ENCODE data around the gene C1QTNF4. TPM values are rescaled to one million over a fixed set of nuclear protein-coding genes. Genes with fewer than 3 reads are reported as not detected.
"Not testable (repeated sequence)": the region's sequence is repeated elsewhere in the genome, so short reads cannot be mapped to it uniquely, and the experiment has no call there.

Gene C1QTNF4
- total and polyA plus RNA-seq, 2 of the 4 experiments (the other 2 are of a cell fraction) = 0.12 TPM; not detected in 1

GRCh38 chr11:47564366-47564765 lies 29.8 kb downstream of the C1QTNF4 start:
- ATAC-seq (ENCODE audit: low read depth); H4K20me1 ChIP-seq (ENCODE audit: insufficient read depth, low read length); H2BK120ac ChIP-seq (ENCODE audit: low read depth, low read length); H2AFZ ChIP-seq (replicated peaks; ENCODE audit: low read length, poor library complexity); BruUV-seq (replicated peaks); H2BK5ac ChIP-seq (ENCODE audit: low read depth, low read length, poor library complexity, severe bottlenecking); H3K9me3 ChIP-seq (ENCODE audit: control insufficient read depth, insufficient read depth, low read length); H3K18ac ChIP-seq (ENCODE audit: low read depth, low read length); in situ Hi-C loops (cut with MboI; ENCODE audit: low sequenced_read_pairs); H2AK5ac ChIP-seq (ENCODE audit: low read depth, low read length); DNase-seq; H3K56ac ChIP-seq (ENCODE audit: extremely low read depth, insufficient read depth, low read length); H2BK15ac ChIP-seq (ENCODE audit: low read depth, low read length); H3K27ac ChIP-seq (ENCODE audit: insufficient read depth, low read length); H2BK20ac ChIP-seq (ENCODE audit: low read depth, low read length); H3K9ac ChIP-seq (ENCODE audit: low read depth, low read length); H3K4ac ChIP-seq (ENCODE audit: low read depth, low read length); H4K5ac ChIP-seq (ENCODE audit: low read depth, low read length); H2AK9ac ChIP-seq (replicated peaks; ENCODE audit: low read depth, low read length, poor library complexity); H3K27me3 ChIP-seq (ENCODE audit: control insufficient read depth, insufficient read depth, low read length); intact Hi-C loops (cut with micrococcal nuclease); H3K23ac ChIP-seq (ENCODE audit: low read depth, low read length); H3K9me1 ChIP-seq (ENCODE audit: insufficient read depth, low read length); H3K4me1 ChIP-seq (ENCODE audit: control insufficient read depth, insufficient read depth, low read length); H4K91ac ChIP-seq (ENCODE audit: insufficient read depth, low read depth, low read length); H3K14ac ChIP-seq (replicated peaks; ENCODE audit: low read depth, low read length); dilution Hi-C loops (cut with HindIII; ENCODE audit: low sequenced_read_pairs, unreplicated experiment); H3K4me3 ChIP-seq (ENCODE audit: insufficient read depth, low read depth, low read length); H3K36me3 ChIP-seq (ENCODE audit: control insufficient read depth, insufficient read depth, low read length): not testable (repeated sequence)
- POLR2A ChIA-PET (ENCODE audit: unreplicated experiment) = interaction anchor here (0.6 to 1.1 kb wide), 2 partner anchors 12 to 31 kb away, joined by 3 to 4 read pairs; no protein-coding TSS in a partner anchor
- Histone ChIP-seq H3K4me2 (ENCODE audit: low read depth, low read length) (peak overlapping the region; percentile 90; the same call in 1 of the 2 replicates), H4K8ac (ENCODE audit: low read depth in 2 of 2, low read length in 2 of 2) (peak overlapping the region in 1 of 2 experiments; percentile 100; a peak in 1 of 4 replicates), H3K79me1 (ENCODE audit: low read depth in 1 of 2, low read length in 2 of 2) (peaks cover 18 to 38% of the 10 kb centered on the region in 2 experiments)
- 100% methylated on average over 3 of the region's 10 CpGs; no CpG with 5 or more reads in 1 of the 2 experiments for WGBS, 2 experiments (ENCODE audit: extremely low coverage in 2 of 2, insufficient read length in 1 of 2)
- CTCF ChIA-PET = interaction anchor here (0.8 kb wide), 1 partner anchor 53 kb away, joined by 3 read pairs; no protein-coding TSS in a partner anchor

- H4K8ac ChIP-seq (ENCODE audit: low read depth in 2 of 2, low read length in 2 of 2); H3K9ac ChIP-seq (ENCODE audit: low read depth, low read length); POLR2A ChIA-PET (ENCODE audit: unreplicated experiment); H4K5ac ChIP-seq (ENCODE audit: low read depth, low read length); DNase-seq; H2BK120ac ChIP-seq (ENCODE audit: low read depth, low read length); H3K4me1 ChIP-seq (ENCODE audit: control insufficient read depth, insufficient read depth, low read length); intact Hi-C loops (cut with micrococcal nuclease); H3K27ac ChIP-seq (ENCODE audit: insufficient read depth, low read length); H3K4me2 ChIP-seq (ENCODE audit: low read depth, low read length); H3K36me3 ChIP-seq (ENCODE audit: control insufficient read depth, insufficient read depth, low read length); H2AK9ac ChIP-seq (replicated peaks; ENCODE audit: low read depth, low read length, poor library complexity); H3K23ac ChIP-seq (ENCODE audit: low read depth, low read length); H3K9me3 ChIP-seq (ENCODE audit: control insufficient read depth, insufficient read depth, low read length); ATAC-seq (ENCODE audit: low read depth); H3K9me1 ChIP-seq (ENCODE audit: insufficient read depth, low read length); H3K56ac ChIP-seq (ENCODE audit: extremely low read depth, insufficient read depth, low read length); H2BK15ac ChIP-seq (ENCODE audit: low read depth, low read length); H3K4me3 ChIP-seq (ENCODE audit: insufficient read depth, low read depth, low read length); H3K14ac ChIP-seq (replicated peaks; ENCODE audit: low read depth, low read length); in situ Hi-C loops (cut with MboI; ENCODE audit: low sequenced_read_pairs); H3K4ac ChIP-seq (ENCODE audit: low read depth, low read length); H3K18ac ChIP-seq (ENCODE audit: low read depth, low read length); H2BK20ac ChIP-seq (ENCODE audit: low read depth, low read length); BruUV-seq (replicated peaks); H4K20me1 ChIP-seq (ENCODE audit: insufficient read depth, low read length); H2AK5ac ChIP-seq (ENCODE audit: low read depth, low read length); H2AFZ ChIP-seq (replicated peaks; ENCODE audit: low read length, poor library complexity); dilution Hi-C loops (cut with HindIII; ENCODE audit: low sequenced_read_pairs, unreplicated experiment); H2BK5ac ChIP-seq (ENCODE audit: low read depth, low read length, poor library complexity, severe bottlenecking); H4K91ac ChIP-seq (ENCODE audit: insufficient read depth, low read depth, low read length); H3K27me3 ChIP-seq (ENCODE audit: control insufficient read depth, insufficient read depth, low read length): not testable (repeated sequence)
- CTCF ChIA-PET = interaction anchor here (0.6 kb wide), 1 partner anchor 9 kb away, joined by 4 read pairs; no protein-coding TSS in a partner anchor
- no CpG with 5 or more reads among the region's 4 CpGs for WGBS, 2 experiments (ENCODE audit: extremely low coverage in 2 of 2, insufficient read length in 1 of 2)
- H3K79me1 ChIP-seq (ENCODE audit: low read depth in 1 of 2, low read length in 2 of 2) = peaks cover 18 to 33% of the 10 kb centered on the region in 2 experiments
Observed at GRCh38 chr11:47562393-47562792, 31.8 kb downstream of the C1QTNF4 start.
